OCI-LY7 (cell line): Measurements from ENCODE around the gene CLCN4. TPM values are rescaled to one million over a fixed set of nuclear protein-coding genes. Genes with fewer than 3 reads are reported as not detected.

Experiments
- BruUV-seq: library from RNA; stranded (reverse); fragments of 400-500 nt; replicated peaks from 2 replicates; lab custom pipeline; 2021; lab: Mats Ljungman, UMichigan
- CTCF ChIA-PET: fragments of 300-600 bp; sonication (Branson Sonifier 250); formaldehyde crosslinking; loops from one replicate; lab custom pipeline; 2022; ENCODE audit warnings: antibody characterized with exemption; ENCODE audit not compliant: unreplicated experiment; lab: Charles Lee
- POLR2A ChIA-PET: fragments of 300-600 bp; sonication (Branson Sonifier 250); formaldehyde crosslinking; loops from one replicate; lab custom pipeline; 2022; ENCODE audit warnings: antibody characterized with exemption; lab: Charles Lee
- DNase-seq: peaks from one replicate; pipeline ENCODE4 v3.0.0-alpha.2; 2015; ENCODE audit warnings: low spot score
- H2AFZ ChIP-seq: fragments of 200-600 bp; sonication (generic), shearing (Covaris generic); 2 replicates; pipeline ENCODE4 v1.6.1; 2014; ENCODE audit warnings: mild to moderate bottlenecking, antibody characterized with exemption, low read length, moderate library complexity
- H3K27ac ChIP-seq: fragments of 200-600 bp; sonication (generic); 2 replicates; pipeline ENCODE4 v1.5.1; 2014; ENCODE audit warnings: mixed run types, low read depth, mild to moderate bottlenecking, moderate library complexity, low read length, inconsistent platforms; ENCODE audit not compliant: poor library complexity, severe bottlenecking
- H3K36me3 ChIP-seq: fragments of 200-600 bp; sonication (generic); 2 replicates; pipeline ENCODE4 v1.6.1; 2014; ENCODE audit warnings: mild to moderate bottlenecking, antibody characterized with exemption, low read length, moderate library complexity, mixed read lengths; ENCODE audit not compliant: insufficient read depth
- H3K4me1 ChIP-seq: fragments of 200-600 bp; sonication (generic); 2 replicates; pipeline ENCODE4 v1.5.1; 2014; ENCODE audit warnings: mild to moderate bottlenecking, low read length; ENCODE audit not compliant: insufficient read depth, poor library complexity, severe bottlenecking
- H3K4me2 ChIP-seq: fragments of 200-600 bp; sonication (generic); 2 replicates; pipeline ENCODE4 v1.6.1; 2014; ENCODE audit warnings: mild to moderate bottlenecking, low read length
- H3K4me3 ChIP-seq: fragments of 200-600 bp; sonication (generic); 2 replicates; pipeline ENCODE4 v1.5.1; 2014; ENCODE audit warnings: mild to moderate bottlenecking, low read depth, low read length; ENCODE audit not compliant: poor library complexity, severe bottlenecking
- H3K79me2 ChIP-seq: fragments of 200-600 bp; sonication (generic); 2 replicates; pipeline ENCODE4 v1.6.1; 2016; ENCODE audit warnings: low read depth, mild to moderate bottlenecking, low read length, moderate library complexity, mixed read lengths; ENCODE audit not compliant: insufficient read depth
- H3K9me2 ChIP-seq: fragments of 200-600 bp; sonication (generic); 2 replicates; pipeline ENCODE4 v1.6.1; 2016; ENCODE audit warnings: mild to moderate bottlenecking, low read length, mixed read lengths; ENCODE audit not compliant: insufficient read depth
- H3K9me3 ChIP-seq: fragments of 200-600 bp; sonication (generic); 2 replicates; pipeline ENCODE4 v1.6.1; 2014; ENCODE audit warnings: mild to moderate bottlenecking, mixed run types, low read length, mixed read lengths
- H4K20me1 ChIP-seq: fragments of 200-600 bp; sonication (generic); 2 replicates; pipeline ENCODE4 v1.6.1; 2014; ENCODE audit warnings: mild to moderate bottlenecking, antibody characterized with exemption, low read length, moderate library complexity, mixed read lengths; ENCODE audit not compliant: insufficient read depth
- CTCF ChIP-seq: fragments of 200-600 bp; sonication (generic); conservative IDR thresholded peaks from 2 replicates; pipeline ENCODE4 v1.5.1; 2014; ENCODE audit warnings: mild to moderate bottlenecking, antibody characterized with exemption, low read length, moderate library complexity, mixed read lengths
- EZH2phosphoT487 ChIP-seq: fragments of 200-600 bp; sonication (generic); IDR thresholded peaks from 2 replicates; pipeline ENCODE4 v1.6.1; 2018; ENCODE audit warnings: low read depth, borderline replicate concordance, mild to moderate bottlenecking, mixed run types, antibody characterized with exemption, low read length, moderate library complexity, mixed read lengths
- intact Hi-C: fragments of 100-400 bp; cut with micrococcal nuclease; formaldehyde crosslinking; loops from one replicate; pipeline ENCODE4 v1.10.0; 2022; ENCODE audit not compliant: unreplicated experiment
- total RNA-seq, 2 experiments: library from RNA; depleted of rRNA in 1 of 2; stranded (reverse); fragments of >200 nt in 1 of 2; shearing (Covaris generic) in 1 of 2; gene quantifications; 2 replicates each; pipeline ENCODE4 v1.2.3, GENCODE V29; 2014 to 2022

CLCN4 gene
- total RNA-seq, 2 experiments from 2014 or later = 7.8 to 9.7 TPM

- TF ChIP-seq EZH2phosphoT487 = no peak
- TF ChIP-seq CTCF = no peak
- H3K36me3 ChIP-seq = no peaks in the 10 kb centered on the region
- H3K79me2 ChIP-seq = no peaks in the 10 kb centered on the region
- H3K27ac ChIP-seq = no peak overlapping the region
- no peak overlapping the region for H2AFZ ChIP-seq
- no peaks in the 10 kb centered on the region for H3K4me1 ChIP-seq
- no peak overlapping the region for H3K4me2 ChIP-seq
- no peaks in the 10 kb centered on the region for H4K20me1 ChIP-seq
- BruUV-seq = no TSS peak
- H3K9me3 ChIP-seq = no peaks in the 10 kb centered on the region
- H3K4me3 ChIP-seq = no peak overlapping the region
- CTCF ChIA-PET = no interaction called here
- H3K9me2 ChIP-seq = no peaks in the 10 kb centered on the region
- intact Hi-C loops = no loop called here
- DNase-seq = no peak
- POLR2A ChIA-PET = no interaction called here
Observed at GRCh38 chrX:10259716-10260115, 102.9 kb downstream of the CLCN4 start.

GRCh38 chrX:10265775-10266174 lies 109.0 kb downstream of the CLCN4 start:
- Histone ChIP-seq H3K9me3 (no peaks in the 10 kb centered on the region), H3K36me3 (no peaks in the 10 kb centered on the region), H3K4me1 (no peaks in the 10 kb centered on the region), H2AFZ (no peak overlapping the region), H3K27ac (no peak overlapping the region), H3K4me3 (no peak overlapping the region), H3K9me2 (no peaks in the 10 kb centered on the region), H3K79me2 (no peaks in the 10 kb centered on the region), H4K20me1 (no peaks in the 10 kb centered on the region), H3K4me2 (no peak overlapping the region)
- CTCF ChIA-PET = no interaction called here
- intact Hi-C loops = no loop called here
- POLR2A ChIA-PET = no interaction called here
- no peak for TF ChIP-seq CTCF
- no peak for DNase-seq
- BruUV-seq = no TSS peak

GRCh38 chrX:10278716-10279115 lies 121.9 kb downstream of the CLCN4 start:
- CTCF ChIA-PET = no interaction called here
- intact Hi-C loops = no loop called here
- Histone ChIP-seq H4K20me1 (no peaks in the 10 kb centered on the region), H3K79me2 (no peaks in the 10 kb centered on the region), H3K9me3 (no peaks in the 10 kb centered on the region), H3K4me3 (no peak overlapping the region), H3K27ac (no peak overlapping the region), H2AFZ (no peak overlapping the region), H3K36me3 (no peaks in the 10 kb centered on the region), H3K4me2 (no peak overlapping the region), H3K4me1 (no peaks in the 10 kb centered on the region), H3K9me2 (no peaks in the 10 kb centered on the region)
- DNase-seq = no peak
- TF ChIP-seq EZH2phosphoT487 (no peak), CTCF (no peak)
- BruUV-seq = no TSS peak
- POLR2A ChIA-PET = interaction anchor here (0.5 kb wide), 1 partner anchor 211 kb away, joined by 4 read pairs; no protein-coding TSS in a partner anchor
